HG03175 (cell line): ENCODE data around the gene SBNO2.
"Not testable (repeated sequence)": the region's sequence is repeated elsewhere in the genome, so short reads cannot be mapped to it uniquely, and the experiment has no call there.

Source experiments
- ATAC-seq: cut with Tn5 transposase; IDR thresholded peaks from one replicate; pipeline ENCODE4 v1.9.1; 2021; ENCODE audit warnings: mild to moderate bottlenecking, moderate library complexity; ENCODE audit not compliant: unreplicated experiment

SBNO2 gene

GRCh38 chr19:1139126-1139525 is 34.9 kb downstream of the SBNO2 start:
- no peak for ATAC-seq

- ATAC-seq: no peak
These were observed 35.9 kb downstream of the SBNO2 start for GRCh38 chr19:1138121-1138520.

DNA sequence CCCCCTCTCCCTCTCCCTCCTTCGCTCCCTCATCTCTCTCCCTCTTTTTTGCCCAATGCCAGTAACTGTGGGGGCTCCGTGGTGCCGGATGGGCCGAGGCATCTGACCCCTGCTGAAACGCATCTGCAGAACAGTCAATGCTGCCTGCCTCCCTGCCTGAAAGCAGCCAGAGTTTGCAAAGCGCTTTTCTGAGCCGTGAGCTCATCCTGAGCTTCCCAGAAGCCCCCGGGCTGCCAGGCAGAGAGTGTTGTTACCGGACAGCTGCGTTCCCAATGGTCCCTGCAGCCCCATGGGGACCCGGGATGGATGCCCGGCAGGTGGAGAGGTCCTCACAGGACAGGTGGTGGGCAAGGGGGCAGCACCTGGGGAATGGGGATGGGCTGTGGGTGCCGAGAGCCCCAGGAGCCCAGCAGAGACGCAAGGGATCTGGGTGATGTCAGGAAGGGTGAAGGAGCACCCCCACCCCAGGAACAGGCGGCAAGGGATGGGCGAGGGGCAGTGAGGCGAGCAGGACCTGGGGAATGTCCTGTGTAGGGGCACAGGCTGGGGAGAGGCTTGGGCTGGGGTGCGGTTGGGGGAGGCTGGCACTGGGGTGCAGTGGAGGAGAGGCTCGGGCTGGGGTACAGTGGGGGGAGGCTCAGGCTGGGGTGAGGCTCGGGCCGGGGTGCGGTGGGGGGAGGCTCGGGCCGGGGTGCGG is 37.3 kb downstream of the SBNO2 start:
- no peak for ATAC-seq

GRCh38 chr19:1136201-1136600 is 37.9 kb downstream of the SBNO2 start:
- no peak for ATAC-seq

- ATAC-seq: no peak
These were observed 38.6 kb downstream of the SBNO2 start for GRCh38 chr19:1135454-1135853.

GRCh38 chr19:1134431-1134830 is 39.6 kb downstream of the SBNO2 start:
- no peak for ATAC-seq

- ATAC-seq: peak; percentile 71
These were observed 40.6 kb downstream of the SBNO2 start for GRCh38 chr19:1133471-1133929.

- peak; percentile 2 for ATAC-seq
These were observed 41.3 kb downstream of the SBNO2 start for GRCh38 chr19:1132552-1133383.

- peak; percentile 47 for ATAC-seq
These were observed 42.1 kb downstream of the SBNO2 start for GRCh38 chr19:1131718-1132551.

- ATAC-seq: no peak
These were observed 43.0 kb downstream of the SBNO2 start for GRCh38 chr19:1130771-1131717.

GRCh38 chr19:1129535-1129934 is 44.5 kb downstream of the SBNO2 start:
- no peak for ATAC-seq

DNA sequence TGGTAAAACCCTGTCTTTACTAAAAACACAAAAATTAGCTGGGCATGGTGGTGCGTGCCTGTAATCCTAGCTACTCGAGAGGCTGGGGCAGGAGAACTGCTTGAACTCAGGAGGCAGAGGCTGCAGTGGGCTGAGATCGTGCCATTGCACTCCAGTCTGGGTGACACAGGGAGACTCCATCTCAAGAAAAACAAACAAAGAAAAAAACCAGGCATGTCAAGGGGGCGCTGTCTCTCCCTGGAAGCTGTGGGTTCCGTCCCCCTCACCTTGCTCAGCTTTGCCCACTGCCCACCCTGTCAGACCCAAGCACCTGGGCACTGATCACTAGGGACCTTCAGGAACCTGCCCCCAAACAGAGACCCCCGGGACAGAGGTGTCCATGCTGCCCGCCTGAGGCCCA is 45.0 kb downstream of the SBNO2 start:
- not testable (repeated sequence) for ATAC-seq

DNA sequence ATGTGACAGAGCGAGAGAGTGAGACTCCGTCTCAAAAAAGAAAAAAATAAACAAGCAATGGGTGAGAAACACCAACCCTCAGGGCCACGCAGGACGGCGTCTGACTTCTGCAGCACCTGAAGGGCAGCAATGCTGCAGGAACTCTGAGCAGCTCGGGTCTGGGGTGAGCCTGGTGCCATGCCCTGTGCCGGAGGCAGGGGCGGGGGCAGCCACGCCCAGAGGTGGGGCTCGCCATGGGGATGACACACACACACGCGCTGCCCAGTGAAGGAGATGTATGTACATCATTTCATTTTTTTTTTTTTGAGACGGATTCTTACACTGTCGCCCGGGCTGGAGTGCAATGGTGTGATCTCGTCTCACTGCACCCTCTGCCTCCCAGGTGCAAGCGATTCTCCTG is 46.0 kb downstream of the SBNO2 start:
- ATAC-seq: no peak

DNA sequence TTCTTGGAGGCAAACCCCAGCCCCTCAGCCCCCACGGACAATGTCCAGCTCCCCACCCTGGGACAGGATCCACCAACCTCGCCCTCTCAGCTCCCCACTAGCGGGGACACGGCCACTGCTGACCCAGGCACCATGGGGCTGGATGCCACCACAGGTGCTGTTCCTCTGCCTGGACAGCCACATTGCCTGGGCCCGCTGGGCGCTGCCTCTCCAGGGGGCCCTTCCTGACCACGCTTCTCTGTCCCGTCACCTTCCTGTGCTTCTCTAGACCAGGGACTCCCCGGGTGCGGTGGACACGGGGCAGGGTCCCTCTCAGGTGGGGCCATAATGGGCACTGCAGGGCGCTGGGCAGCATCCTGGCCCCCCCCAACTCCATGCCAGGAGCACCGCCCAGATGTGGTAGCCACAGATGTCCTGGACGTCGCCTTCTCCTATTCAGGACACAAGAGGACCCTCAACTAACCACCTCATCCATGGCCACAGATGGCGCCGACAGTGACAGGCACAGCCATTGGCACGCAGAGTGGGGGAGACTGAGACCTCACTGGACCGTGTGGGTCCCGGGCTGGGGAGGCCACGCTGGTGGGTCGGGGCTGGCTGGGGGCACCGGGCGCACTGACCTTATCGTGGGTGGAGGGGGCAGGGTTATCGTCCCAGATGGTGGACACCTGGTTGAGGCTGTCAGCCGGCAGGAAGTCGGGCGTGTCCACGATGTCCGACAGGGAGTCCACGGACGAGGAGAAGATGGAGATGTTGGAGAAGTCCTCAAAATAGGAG is 46.9 kb downstream of the SBNO2 start:
- no peak for ATAC-seq

DNA sequence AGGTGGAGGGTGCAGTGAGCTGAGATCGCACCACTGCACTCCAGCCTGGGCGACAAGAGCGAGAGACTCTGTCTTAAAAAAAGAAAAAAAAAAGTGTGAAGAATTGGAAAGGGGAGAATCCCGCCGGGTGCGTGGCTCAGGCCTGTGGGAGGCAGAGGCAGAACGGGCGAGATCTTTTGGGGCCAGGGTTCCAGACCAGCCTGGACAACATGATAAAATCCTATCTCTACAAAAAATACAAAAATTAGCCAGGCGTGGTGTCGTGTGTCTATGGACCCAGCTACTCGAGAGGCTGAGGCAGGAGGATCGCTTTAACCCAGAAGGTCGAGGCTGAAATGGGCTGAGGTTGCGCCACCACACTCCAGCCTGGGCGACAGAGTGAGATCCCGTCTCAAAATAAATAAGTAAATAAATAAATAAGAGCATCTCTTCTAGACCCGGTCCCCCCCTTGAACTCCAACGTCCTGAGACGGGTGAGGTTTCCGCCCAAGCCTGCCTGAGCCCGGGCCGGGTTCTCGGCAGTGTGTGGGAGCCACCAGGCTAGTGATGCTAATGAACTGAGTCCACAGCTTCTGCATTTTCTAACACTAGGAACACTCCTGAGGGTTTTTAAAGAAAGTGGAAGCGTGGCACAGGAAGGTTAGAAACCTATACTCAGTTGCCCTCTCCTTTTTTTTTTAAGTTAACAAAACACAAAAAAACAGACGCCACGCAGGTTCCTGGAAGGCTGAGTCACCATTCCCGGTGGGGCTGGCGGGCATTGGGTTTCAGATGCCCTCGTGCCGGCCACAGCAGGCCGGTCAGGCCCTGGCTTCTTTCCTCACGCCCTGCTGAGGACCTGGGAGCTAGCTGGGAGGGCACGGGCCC is 48.2 kb downstream of the SBNO2 start:
- ATAC-seq: no peak

GRCh38 chr19:1123885-1124677 is 50.0 kb downstream of the SBNO2 start:
- ATAC-seq: no peak

DNA sequence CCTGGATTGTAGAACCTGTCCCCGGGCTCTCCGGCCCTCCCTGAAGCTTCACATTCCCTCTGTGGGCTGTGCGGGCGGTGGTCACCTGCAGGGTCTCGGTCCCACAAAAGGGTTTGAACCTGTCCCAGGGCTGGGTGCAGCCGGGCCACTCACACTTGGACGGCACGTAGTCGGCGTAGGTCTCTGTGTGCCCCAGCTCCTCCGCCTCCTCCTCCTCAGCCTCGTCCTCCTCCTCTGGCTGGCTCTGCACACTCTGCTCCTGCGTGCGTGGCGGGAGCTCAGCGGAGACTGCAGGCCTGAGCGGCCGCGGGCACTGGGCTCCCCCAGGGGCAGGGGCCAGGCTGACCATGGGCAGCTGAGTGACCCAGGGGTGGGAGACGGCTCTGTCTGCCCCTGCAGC is 50.7 kb downstream of the SBNO2 start:
- no peak for ATAC-seq

GRCh38 chr19:1122972-1123363 is 51.1 kb downstream of the SBNO2 start:
- no peak for ATAC-seq
